HPDE6-E6E7 (cell line): ENCODE data around the gene BORCS5.
A peak's percentile ranks its signal among the peaks of the same experiment; 100 is the strongest.
"Not testable (repeated sequence)": the region's sequence is repeated elsewhere in the genome, so short reads cannot be mapped to it uniquely, and the experiment has no call there.

Source experiments
- DNase-seq: peaks from one replicate; pipeline ENCODE4 v3.0.0; 2011; ENCODE audit warnings: missing footprints; ENCODE audit errors: extremely low spot score

Gene BORCS5

DNA sequence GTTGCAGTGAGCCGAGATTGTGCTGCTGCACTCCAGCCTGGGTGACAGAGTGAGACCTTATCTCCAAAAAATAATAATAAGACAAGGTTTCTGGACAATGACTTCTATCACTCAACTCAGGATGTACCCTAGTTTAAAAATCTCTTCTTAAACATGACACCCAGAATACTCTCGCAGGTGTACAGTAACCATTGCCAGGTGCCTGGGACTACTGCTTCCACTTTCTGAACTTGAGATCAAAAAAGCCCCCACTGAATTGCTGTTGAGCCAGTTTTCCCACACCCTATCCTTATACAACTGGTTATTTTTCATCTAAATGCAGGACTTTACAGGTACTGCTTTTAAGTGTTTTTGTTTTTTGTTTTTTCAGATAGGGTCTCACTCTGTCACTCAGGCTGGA is 36.3 kb downstream of the BORCS5 start:
- DNase-seq: no peak

DNA sequence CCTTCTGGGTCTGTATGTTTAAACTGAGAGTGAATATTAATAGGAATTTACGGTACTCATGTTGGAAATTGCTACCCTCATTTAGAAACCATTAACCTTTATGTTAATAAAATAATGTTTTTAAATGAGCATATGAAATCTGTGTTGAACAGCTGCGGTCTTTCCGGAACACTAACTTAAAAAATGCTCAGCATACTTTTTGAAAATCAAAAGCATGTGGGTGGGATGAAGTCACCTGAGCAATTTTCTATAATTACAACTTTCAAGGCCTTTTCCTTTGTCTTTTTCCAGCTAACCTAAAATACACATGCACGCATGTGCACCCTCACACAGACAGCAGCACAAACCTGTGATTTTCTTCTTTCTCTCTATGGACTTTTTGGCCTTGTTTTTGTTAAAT is 39.8 kb downstream of the BORCS5 start:
- no peak for DNase-seq

DNA sequence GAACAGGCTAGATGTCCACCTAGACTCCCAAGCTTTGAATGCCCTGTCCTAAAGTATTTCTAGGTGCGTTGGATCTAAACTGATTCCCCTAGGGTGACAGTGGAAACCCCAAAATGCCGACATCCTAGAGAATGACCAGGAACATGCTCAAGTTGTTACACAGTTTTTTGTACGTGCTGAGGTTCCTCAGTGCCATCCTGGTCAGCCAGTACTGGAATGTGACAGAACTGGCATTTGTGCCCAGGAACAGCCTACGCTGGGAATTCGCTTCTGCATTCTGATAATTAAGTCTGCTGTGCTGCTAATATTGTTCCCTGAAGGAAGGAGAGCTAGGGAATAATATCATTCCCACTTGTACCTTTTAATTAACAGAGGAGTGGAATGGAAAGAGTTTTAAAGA is 40.3 kb downstream of the BORCS5 start:
- DNase-seq: no peak

DNA sequence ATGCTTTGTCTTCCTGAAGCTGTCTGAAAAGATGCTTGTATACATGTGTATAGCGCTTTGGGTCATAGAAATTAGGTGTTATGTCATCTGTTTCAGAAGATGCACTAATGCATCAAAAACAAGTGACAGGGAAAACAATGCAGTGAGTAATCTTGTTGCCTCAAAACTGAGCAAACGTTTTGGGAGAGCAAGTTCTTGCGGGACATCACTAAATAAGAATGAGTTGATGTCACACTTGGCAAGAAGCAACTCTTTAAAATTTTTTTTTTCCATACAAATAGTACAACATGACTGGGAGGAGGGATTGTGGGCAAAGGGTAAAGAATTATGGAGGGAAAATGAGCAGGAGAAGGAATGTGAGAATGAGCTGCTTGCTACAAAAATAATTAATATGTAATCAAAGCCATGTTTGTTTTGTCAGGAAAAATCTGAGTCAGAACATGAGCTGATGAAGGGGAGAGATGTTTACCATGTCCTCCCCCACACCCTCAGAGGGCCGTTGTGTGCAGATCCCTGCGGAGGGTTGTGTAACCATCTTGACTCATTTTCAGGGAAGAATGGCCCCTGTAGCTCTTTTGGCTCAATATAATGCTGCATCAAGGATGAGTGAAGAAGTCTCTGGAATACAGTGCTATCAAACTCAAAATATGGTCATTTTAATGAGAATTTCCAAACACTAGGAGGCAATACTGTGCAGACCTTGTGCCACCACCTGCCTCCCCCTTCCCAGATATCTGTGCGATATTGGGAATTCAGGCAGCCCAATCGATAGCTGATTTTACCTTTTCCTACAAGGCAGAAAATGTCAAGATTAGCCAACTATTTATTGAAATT is 41.4 kb downstream of the BORCS5 start:
- peak; percentile 84 for DNase-seq

DNA sequence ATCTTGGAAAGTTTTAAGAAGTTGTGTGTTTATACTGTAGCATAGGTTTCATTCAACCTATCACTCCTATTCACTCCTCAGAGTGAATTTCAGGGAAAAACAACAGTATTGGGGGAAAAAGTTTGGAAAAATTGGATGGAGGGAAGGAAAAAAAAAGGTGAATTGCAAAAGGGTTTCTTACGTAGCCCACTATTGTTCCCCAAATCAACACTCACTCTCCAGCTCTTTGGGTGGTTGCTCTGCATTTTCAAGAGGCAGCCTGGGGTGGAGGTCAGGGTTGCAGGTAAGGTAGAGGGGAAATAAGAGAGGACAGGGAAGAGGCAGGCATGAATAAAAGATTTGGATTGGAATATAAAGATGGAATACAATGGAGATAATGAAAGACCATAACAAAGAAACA is 42.3 kb downstream of the BORCS5 start:
- DNase-seq: no peak

DNA sequence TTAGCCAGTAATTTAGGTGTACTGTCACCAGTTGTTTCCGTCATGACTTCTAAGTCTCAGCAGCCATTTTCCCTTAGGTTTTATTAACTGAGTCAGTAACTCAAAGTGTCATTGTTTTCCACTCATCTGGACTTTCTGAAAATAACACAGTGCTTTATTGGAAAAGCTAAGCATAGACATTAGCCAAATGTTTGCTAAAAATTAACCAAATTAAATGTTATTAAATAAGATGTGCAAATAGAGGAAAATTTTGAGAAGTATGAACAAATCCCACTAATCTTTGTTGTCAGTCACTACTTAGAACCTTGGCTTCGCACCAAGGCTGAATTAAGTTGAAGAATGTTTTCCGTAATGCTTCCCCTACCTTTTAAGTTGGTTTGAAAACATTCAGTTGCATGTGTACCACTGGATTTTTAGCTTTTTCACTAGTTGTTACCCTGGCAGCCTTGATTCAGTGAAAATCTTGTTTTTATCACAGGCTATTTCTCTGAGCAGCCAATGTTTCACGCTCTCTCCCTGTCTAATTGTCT is 43.0 kb downstream of the BORCS5 start:
- DNase-seq: no peak

DNA sequence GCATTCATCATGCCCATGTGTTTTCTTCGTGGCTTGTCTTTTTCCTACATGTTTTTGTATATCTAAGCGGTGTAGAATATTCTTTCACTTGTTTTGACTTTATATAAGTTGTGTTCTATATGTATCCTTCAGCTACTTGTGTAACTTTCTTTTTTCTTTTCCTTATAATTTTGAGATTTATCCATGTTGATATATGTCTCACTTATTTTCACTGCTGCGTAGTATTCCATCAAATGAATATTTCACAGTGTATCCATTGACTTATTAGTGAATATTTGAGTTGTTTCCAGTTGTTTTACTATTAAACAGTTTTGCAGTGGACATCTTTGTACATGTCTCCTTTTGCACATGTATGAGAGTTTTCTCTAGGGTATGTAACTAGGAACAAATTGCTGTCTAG is 43.9 kb downstream of the BORCS5 start:
- no peak for DNase-seq

DNA sequence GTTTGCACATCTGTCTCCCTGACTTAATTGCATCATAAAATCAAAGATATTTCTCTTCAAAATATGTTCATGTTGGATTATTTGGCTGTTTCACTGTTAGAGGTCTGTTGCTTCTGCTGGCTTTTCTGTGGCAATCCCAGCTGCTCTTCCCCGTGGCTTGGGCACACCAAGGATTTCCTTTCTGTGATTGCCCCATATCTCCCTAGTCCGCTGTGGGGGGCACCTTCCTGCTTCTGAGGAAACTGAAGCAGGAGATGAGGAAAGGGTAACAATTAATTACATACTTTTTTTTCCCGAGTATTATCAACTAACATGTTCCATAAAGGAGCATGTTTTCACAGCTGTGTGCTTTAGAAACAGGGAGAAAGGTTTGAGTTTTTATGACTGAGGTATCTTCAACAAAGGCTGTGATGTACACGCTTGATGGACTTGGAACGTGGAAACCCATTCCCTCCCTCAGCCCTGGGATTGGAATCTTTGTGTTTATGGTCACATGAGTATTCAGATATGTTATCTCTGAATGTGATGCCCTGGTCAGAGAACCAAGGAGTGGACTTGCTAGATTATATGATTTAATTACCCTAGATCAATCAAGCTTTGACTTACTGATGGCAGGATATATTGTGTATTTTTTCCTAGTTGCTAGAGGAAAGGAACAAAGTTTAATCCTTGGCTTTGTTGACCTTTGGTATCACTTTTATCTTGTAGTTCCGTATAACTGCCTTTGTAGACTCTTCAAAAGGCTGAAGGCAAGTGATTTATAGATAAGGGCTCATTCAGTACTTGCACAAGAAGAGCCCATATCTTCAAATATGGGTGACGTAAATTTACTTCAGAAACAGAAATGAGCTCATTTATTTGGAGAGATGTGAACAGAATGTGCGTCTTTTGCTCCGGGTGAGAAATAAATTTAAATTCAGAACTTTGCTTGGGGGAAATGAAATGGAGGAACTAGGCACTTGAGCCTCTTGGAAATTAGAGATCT is 46.7 kb downstream of the BORCS5 start:
- no peak for DNase-seq

DNA sequence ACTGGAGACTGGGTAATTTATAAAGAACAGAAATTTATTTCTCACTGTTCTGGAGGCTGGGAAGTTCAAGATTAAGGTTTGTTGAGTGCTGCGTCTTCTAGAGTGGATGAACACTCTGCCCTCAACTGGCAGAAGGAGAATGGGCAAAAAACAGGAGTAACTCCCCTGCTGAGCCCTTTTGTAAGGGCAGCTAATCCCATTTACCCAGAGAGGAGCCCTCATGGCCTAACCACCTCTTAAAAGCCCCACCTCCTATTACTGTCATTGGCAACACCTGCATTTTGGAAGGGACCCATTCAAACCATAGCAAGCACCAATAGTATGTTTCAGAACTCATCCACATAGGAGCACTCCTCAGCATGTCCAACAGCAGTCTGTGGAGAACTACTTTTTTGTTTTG is 47.4 kb downstream of the BORCS5 start:
- no peak for DNase-seq

DNA sequence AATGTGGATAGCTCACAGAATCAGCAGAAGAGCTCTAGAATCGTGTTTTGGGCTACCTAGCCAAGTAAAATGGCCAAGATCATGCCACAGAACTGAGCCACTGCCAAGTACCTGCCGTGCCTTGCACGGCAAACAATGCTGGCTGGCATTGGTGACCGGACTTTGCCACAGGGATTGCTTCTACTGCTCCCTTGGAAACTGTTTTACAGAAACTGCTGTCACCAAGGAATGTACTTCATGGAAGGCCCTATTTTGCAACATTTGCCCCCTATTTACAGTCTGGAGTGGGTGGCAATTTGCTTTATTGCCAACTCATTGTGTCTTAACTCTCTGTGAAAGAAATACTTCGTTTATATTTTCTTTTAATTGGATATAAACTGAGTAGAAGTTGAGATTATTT is 49.0 kb downstream of the BORCS5 start:
- no peak for DNase-seq

DNA sequence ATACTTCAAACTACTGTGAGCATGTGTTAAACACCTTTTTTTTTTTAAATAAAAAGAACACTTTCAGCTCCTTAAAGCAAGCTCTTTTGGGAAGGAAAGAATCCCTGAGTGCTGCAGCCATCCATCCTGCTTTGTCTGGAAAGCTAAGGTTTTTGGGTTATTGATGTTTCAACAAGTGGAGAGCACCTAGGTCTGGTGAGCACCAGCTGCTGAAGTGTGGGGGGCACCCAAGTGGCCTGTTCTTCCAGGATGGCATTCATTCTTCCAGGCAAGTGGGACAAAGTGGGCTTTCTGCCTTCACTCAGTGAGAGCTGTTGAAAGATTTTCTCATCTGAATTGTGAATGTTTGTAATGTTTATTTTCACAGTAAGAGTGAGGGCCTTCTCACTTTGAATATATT is 49.9 kb downstream of the BORCS5 start:
- no peak for DNase-seq

DNA sequence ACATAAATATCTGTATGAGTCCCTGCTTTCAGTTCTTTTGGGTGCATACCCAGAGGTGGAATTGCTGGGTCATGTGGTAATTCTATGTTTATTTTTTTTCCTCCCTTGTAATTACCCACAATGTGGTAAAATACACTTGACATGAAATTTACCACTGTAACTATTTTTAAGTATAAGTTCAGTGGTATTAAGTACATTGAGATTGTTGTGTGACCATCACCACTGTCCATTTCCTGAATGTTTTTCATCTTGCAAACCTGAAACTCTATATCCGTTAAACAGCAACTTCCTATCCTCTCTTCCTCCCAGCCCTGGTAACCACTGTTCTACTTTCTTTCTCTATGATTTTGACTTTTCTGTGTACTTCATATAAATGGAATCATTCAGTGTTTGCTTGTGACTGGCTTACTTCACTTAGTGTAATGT is 51.4 kb downstream of the BORCS5 start:
- DNase-seq: no peak

DNA sequence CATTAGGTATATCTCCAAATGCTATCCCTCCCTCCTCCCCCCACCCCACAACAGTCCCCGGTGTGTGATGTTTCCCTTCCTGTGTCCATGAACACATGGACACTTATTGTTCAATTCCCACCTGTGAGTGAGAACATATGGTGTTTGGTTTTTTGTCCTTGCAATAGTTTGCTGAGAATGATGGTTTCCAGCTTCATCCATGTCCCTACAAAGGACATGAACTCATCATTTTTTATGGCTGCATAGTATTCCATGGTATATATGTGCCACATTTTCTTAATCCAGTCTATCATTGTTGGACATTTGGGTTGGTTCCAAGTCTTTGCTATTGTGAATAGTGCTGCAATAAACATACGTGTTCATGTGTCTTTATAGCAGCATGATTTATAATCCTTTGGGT is 52.5 kb downstream of the BORCS5 start:
- DNase-seq: not testable (repeated sequence)

DNA sequence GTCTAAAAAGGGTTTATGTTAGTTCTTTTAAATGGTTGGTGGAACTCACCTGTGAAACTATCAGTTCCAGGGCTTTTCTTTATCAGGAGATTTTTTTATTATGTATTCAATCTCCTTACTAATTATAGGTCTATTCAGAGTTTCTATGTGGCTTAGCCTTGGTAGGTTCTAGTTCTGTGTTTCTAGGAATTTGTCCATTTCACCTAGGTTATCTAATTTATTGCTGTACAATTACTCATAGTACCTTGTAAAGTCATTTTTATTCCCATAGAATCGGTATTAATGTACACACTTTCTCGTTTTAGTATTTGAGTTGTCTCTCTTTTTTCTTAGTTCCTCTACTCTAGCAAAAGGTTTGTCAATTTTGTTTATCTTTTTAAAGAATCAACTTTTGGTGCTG is 59.0 kb downstream of the BORCS5 start:
- DNase-seq: no peak

DNA sequence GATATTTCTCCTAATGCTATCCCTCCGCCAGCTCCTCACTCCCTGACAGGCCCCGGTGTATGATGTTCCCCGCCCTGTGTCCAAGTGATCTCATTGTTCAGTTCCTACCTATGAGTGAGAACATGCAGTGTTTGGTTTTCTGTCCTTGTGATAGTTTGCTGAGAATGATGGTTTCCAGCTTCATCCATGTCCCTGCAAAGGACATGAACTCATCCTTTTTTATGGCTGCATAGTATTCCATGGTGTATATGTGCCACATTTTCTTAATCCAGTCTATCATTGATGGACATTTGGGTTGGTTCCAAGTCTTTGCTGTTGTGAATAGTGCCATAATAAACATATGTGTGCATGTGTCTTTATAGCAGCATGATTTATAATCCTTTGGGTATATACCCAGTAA is 62.3 kb downstream of the BORCS5 start:
- DNase-seq: not testable (repeated sequence)

DNA sequence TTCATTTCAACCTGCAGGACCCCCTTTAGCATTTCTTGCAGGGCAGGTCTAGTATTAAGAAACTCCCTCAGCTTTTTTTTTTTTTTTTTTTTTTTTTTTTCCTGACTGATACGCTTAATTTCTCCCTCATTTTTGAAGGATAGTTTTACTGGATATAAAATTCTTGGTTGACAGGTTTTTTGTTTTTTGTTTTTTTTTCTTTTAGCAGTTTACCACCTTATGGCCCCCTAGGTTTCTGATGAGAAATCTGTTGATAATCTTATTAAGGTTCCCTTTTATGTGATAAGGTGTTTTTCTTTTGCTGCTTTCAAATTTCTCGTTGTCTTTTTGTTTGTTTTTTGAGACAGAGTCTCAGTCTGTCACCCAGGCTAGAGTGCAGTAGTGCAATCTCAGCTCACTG is 66.5 kb downstream of the BORCS5 start:
- no peak for DNase-seq

DNA sequence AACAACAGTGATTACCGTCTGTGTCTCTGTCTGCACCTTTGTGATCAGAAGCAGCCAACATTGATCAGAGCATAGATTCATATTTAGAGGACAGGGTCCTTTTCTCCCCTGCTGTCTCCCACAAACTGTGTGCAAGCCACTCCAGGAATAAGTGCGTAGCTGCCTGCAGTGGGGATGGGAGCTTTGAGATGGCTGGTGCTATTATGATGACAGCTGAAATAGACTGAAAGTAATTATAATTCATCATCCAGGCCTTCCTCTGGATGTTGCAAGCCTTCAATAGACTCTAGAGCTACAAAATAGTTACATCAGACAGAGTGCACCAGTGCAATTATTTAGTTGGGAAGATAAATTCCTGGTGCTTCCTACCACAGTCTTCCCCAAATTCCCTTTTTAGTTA is 68.1 kb downstream of the BORCS5 start:
- DNase-seq: no peak

DNA sequence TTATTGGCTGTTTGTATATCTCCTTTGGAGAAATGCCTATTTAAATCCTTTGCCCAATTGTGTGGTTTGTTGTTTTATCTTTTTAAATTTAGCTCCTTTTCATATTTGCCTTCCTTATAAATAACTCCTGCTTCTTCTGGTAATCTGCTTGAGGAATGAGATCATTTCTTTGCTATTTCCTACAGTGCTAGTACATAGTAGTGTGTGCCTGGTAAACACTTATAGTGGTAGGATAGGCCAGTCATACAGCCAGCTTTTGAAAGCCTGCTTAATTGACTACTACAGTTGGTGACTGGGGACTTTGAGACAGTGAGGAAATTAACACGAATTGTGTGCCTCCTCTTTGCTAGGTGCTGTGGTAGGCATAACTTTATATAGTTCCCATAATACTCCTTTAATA is 68.7 kb downstream of the BORCS5 start:
- no peak for DNase-seq

DNA sequence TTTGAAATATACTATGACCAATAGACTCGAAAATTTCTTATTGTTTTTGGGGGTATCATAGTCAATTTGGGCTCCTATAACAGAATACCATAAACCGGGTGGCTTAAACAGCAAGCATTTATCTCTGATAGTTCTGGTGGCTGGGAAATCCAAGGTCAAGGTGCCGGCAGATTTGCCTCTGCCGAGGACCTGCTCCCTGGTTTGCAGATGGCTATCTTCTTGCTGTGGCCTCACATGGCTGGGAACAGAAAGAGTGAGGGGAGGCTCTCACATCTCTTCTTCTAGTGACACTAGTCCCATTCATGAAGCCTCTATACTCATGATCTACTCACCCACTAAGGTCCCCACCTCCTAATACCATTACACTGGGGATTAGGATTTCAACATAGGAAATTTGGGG is 70.7 kb downstream of the BORCS5 start:
- DNase-seq: no peak

DNA sequence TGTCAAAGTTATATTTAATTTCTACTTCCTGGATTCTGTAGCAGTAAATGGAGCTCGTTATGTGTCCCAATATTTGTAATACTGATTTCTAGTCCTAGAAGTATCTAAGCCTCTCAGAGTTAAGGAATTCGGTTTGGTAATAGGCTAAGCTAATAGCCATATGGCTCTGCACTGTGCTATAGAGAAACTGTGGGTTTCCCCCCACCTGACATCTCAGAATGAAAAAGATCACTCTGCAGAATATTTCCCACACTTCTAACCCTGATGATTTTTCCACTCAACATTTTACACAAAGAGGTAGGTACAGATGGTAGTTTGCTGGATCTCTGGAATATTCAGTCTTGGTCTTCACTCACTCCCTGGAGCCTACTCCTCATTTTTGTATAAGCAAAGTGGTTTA is 71.2 kb downstream of the BORCS5 start:
- DNase-seq: no peak

DNA sequence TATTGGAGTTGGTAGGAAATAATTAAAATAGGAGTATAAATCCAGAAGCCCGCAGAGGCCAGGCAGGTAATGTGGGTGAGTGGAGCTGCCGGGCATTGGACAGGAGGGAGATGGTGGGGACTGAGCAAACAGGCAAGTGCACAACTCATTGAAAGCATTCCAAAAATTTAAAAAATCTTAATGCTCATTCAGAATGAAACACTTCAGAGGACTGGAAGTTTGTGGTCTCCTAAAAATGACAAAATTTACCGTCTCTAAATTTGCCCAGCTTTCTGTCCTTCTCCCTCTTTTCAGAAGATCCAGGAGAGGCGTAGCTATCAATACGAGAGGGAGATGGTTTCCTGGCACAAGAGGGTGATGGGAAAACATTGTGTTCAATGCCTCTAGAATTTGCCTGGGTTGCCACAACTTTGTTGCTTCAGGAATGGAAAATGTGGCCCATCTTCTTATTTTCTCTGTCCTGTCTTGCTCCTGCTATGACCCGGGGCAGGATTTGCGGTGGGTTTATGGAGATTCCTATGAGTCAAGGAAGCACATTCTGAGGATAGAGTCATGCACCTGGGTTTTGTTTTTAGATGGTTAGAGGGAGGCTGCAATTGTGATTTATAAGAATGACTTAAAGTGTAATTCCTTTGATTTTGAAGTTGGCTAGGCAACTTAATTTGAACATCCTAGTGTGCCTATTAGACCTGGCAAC is 72.2 kb downstream of the BORCS5 start:
- DNase-seq: peak; percentile 42

DNA sequence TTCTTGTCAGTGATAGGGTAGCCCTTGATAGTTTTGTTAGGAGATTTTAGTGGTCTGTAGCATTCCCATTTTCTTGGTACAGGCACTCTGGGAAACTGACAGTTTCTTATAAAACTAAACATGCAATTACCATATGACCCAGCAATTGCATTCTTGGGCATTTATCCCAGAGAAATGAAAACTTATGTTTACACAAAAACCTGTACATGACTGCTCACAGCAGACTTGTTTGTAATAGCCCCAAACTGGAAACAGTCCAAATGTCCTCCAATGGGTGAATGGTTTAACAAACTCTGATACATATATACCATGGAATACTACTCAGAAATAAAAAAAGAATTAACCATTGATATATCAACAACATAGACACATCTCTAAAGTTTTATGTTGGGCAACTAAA is 75.5 kb downstream of the BORCS5 start:
- no peak for DNase-seq
